ENCODE data around the gene CLDN7.

The CLDN7 gene

GRCh38 chr17:7307686-7308624 lies 45.7 kb upstream of the CLDN7 start:
- TF ChIP-seq TAF1 (IDR thresholded peaks at IDR 0.05; ENCODE audit: borderline replicate concordance, insufficient read depth, low read length) (no peak; the same call in 1 of the 2 replicates), REST (IDR thresholded peaks at IDR 0.05; ENCODE audit: insufficient read depth in 1 of 2, low read depth in 2 of 2, low read length in 2 of 2) (no peak), SIN3A (IDR thresholded peaks at IDR 0.05; ENCODE audit: borderline replicate concordance, insufficient read depth, low read length) (no peak), POLR2AphosphoS5 (IDR thresholded peaks at IDR 0.05; ENCODE audit: low read depth, low read length) (no peak), FOXP2 (optimal IDR thresholded peaks at IDR 0.05; ENCODE audit: borderline replicate concordance, extremely low read depth, extremely low read length, insufficient read depth) (no peak)

- peak in 1 of 2 experiments; percentile 5; a peak in 2 of 4 replicates for TF ChIP-seq REST (IDR thresholded peaks at IDR 0.05; ENCODE audit: insufficient read depth in 1 of 2, low read depth in 2 of 2, low read length in 2 of 2)
- TF ChIP-seq SIN3A (IDR thresholded peaks at IDR 0.05; ENCODE audit: borderline replicate concordance, insufficient read depth, low read length) = no peak
- TF ChIP-seq POLR2AphosphoS5 (IDR thresholded peaks at IDR 0.05; ENCODE audit: low read depth, low read length) = peak; percentile 79; the same call in 1 of the 2 replicates
- TF ChIP-seq TAF1 (IDR thresholded peaks at IDR 0.05; ENCODE audit: borderline replicate concordance, insufficient read depth, low read length) = peak; percentile 76
- no peak for TF ChIP-seq FOXP2 (optimal IDR thresholded peaks at IDR 0.05; ENCODE audit: borderline replicate concordance, extremely low read depth, extremely low read length, insufficient read depth)
Measured at GRCh38 chr17:7306911-7307685, 44.8 kb upstream of the CLDN7 start, which contains the start of gene EIF5A. TSS of gene EIF5A (plus strand) at chr17:7307628. CDS start at chr17:7309636, 2,008 bp downstream.

- TF ChIP-seq SIN3A (IDR thresholded peaks at IDR 0.05; ENCODE audit: borderline replicate concordance, insufficient read depth, low read length) (no peak), FOXP2 (optimal IDR thresholded peaks at IDR 0.05; ENCODE audit: borderline replicate concordance, extremely low read depth, extremely low read length, insufficient read depth) (no peak), TAF1 (IDR thresholded peaks at IDR 0.05; ENCODE audit: borderline replicate concordance, insufficient read depth, low read length) (no peak), REST (IDR thresholded peaks at IDR 0.05; ENCODE audit: insufficient read depth in 1 of 2, low read depth in 2 of 2, low read length in 2 of 2) (no peak), POLR2AphosphoS5 (IDR thresholded peaks at IDR 0.05; ENCODE audit: low read depth, low read length) (no peak)
Measured at GRCh38 chr17:7304179-7304578, 41.9 kb upstream of the CLDN7 start.

- TF ChIP-seq POLR2AphosphoS5 (IDR thresholded peaks at IDR 0.05; ENCODE audit: low read depth, low read length) (no peak), SIN3A (IDR thresholded peaks at IDR 0.05; ENCODE audit: borderline replicate concordance, insufficient read depth, low read length) (0 out of 2 replicates have a peak, but pooled peaks have one; percentile 48), REST (IDR thresholded peaks at IDR 0.05; ENCODE audit: insufficient read depth in 1 of 2, low read depth in 2 of 2, low read length in 2 of 2) (no peak), FOXP2 (optimal IDR thresholded peaks at IDR 0.05; ENCODE audit: borderline replicate concordance, extremely low read depth, extremely low read length, insufficient read depth) (peak; percentile 85), TAF1 (IDR thresholded peaks at IDR 0.05; ENCODE audit: borderline replicate concordance, insufficient read depth, low read length) (no peak)
Measured at GRCh38 chr17:7296189-7296861, 34.0 kb upstream of the CLDN7 start.

Data from PFSK-1 (cell line).